IPS-18a (cell line): ENCODE results near the gene AASS.
"Not testable (repeated sequence)": the region's sequence is repeated elsewhere in the genome, so short reads cannot be mapped to it uniquely, and the experiment has no call there.

Source experiments
- H3K27ac ChIP-seq: one replicate; pipeline ENCODE4 v1.5.1; 2013; ENCODE audit warnings: low read length
- H3K27me3 ChIP-seq: one replicate; pipeline ENCODE4 v1.6.1; 2013; ENCODE audit warnings: mild to moderate bottlenecking, low read length; ENCODE audit not compliant: control insufficient read depth, insufficient read depth
- H3K36me3 ChIP-seq: one replicate; pipeline ENCODE4 v1.6.1; 2013; ENCODE audit warnings: low read depth, low read length; ENCODE audit not compliant: control insufficient read depth
- H3K4me1 ChIP-seq: one replicate; pipeline ENCODE4 v1.6.1; 2013; ENCODE audit warnings: low read depth, low read length; ENCODE audit not compliant: control insufficient read depth
- H3K4me3 ChIP-seq: one replicate; pipeline ENCODE4 v1.5.1; 2013; ENCODE audit warnings: low read length
- H3K9ac ChIP-seq: one replicate; pipeline ENCODE4 v1.6.1; 2013; ENCODE audit warnings: mild to moderate bottlenecking, low read length, moderate library complexity
- H3K9me3 ChIP-seq: one replicate; pipeline ENCODE4 v1.6.1; 2013; ENCODE audit warnings: low read depth, low read length; ENCODE audit not compliant: control insufficient read depth

Gene AASS

DNA sequence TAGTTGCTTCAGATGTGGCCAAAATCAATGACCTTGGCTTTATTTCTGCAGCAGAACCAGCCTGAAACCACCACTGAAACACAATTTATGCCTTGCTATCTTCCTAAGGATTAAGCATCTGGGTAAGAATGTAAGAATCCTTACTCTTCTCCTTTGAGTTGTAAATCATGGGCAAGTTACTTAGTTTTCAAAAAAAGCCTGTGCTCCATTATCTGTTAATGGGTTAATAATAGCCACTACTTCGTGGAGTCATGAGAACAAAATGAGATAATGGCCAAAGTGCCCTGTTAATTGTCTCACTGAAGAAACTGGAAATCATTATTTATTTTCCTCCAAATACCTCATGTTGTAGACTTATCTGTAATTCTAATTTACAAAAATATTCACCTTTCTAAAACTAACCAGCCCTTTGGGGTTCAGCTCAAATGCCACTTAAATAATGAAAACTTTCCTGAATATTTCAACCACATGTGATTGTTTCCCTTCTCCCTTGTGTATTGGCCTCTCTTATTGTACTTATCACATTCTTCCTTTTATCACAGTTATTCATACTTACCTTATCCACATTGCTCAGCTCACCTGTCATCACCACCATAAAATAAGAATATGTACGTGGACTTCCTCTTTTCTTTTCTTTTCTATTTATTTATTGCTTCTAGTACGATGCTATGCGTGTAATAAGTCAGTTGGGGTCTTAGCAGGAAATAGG lies 2.0 kb upstream of the AASS start:
- no peaks in the 10 kb centered on the region for H3K27me3 ChIP-seq
- H3K27ac ChIP-seq: no peak overlapping the region
- peak overlapping the region; percentile 25 for H3K9ac ChIP-seq

DNA sequence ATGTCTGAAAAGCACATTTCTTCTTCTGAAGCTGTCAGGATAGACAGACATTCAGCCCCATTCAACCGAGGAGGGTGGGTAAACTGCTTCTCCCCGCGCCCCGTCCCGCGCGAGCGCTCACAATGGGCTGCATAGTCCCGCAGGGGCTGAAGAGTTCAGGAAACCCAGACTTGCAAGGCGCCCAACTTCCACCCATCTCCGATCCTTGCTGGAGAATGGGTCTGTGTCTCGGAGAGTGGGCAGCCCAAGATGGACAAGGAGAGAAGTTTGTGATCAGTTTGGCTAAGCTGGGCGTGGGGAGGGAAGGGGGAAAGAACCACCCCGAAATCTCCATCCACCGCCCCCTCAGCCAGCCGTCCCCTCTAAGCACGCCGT lies 686 bp downstream of the AASS start:
- H3K4me3 ChIP-seq: peak overlapping the region; percentile 91
- peak overlapping the region; percentile 35 for H3K27ac ChIP-seq
- H3K27me3 ChIP-seq: no peaks in the 10 kb centered on the region
- H3K9me3 ChIP-seq: no peaks in the 10 kb centered on the region
- peak overlapping the region; percentile 90 for H3K9ac ChIP-seq
- peaks cover 25% of the 10 kb centered on the region for H3K4me1 ChIP-seq
- H3K36me3 ChIP-seq: peaks cover 7% of the 10 kb centered on the region

More for the DNA sequence above, 2.0 kb upstream of the AASS start:
- Histone ChIP-seq H3K36me3 (peaks cover 7% of the 10 kb centered on the region), H3K4me3 (peak overlapping the region; percentile 20), H3K9me3 (no peaks in the 10 kb centered on the region), H3K4me1 (peaks cover 36% of the 10 kb centered on the region)

- Histone ChIP-seq H3K4me3 (peak overlapping the region; percentile 91), H3K36me3 (peaks cover 7% of the 10 kb centered on the region), H3K4me1 (peaks cover 27% of the 10 kb centered on the region), H3K9me3 (no peaks in the 10 kb centered on the region), H3K27ac (no peak overlapping the region), H3K27me3 (no peaks in the 10 kb centered on the region), H3K9ac (no peak overlapping the region)
These were observed 3.1 kb downstream of the AASS start for GRCh38 chr7:122140918-122141317.

DNA sequence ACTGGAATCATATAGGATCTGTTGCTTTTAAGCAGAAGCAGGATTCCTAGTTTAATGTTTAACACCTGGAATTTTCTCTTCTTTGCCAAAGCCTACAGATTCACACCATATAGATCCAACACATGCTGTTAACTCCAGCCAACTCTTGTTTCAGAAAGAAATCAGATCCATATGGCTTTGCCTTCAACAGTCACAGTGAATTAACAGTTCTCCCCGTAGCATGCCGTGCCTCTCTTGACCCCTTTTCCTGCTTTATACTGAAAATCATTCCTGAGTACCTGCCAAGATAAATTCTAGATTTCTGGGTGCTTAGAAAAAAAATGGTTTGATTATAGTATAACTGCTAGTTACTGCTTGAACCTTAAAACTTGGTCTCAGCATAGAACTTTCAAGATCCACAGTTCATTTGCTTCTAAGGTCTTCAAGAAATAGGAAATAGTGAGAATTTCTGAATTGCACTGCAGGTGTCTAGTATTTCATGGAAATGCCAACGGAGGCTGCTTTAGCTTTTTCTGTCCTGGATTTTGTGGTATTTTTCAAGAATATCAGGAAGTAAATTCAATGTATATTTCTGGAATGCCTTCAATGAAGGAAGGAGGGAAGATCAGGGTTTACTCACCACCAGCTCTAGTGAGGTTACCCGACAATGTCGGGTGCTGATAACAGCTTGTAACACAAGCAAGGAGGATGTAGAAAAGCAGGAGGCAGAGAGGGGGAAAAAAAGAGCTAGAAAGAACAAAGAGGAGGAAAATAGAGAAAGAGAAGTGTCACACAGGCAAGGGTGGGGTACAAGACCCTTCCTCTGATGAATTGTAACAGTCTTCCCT lies 6.6 kb downstream of the AASS start:
- Histone ChIP-seq H3K9ac (no peak overlapping the region), H3K4me3 (no peak overlapping the region), H3K9me3 (no peaks in the 10 kb centered on the region), H3K36me3 (peaks cover 29% of the 10 kb centered on the region), H3K27ac (no peak overlapping the region), H3K4me1 (peaks cover 19% of the 10 kb centered on the region), H3K27me3 (no peaks in the 10 kb centered on the region)

DNA sequence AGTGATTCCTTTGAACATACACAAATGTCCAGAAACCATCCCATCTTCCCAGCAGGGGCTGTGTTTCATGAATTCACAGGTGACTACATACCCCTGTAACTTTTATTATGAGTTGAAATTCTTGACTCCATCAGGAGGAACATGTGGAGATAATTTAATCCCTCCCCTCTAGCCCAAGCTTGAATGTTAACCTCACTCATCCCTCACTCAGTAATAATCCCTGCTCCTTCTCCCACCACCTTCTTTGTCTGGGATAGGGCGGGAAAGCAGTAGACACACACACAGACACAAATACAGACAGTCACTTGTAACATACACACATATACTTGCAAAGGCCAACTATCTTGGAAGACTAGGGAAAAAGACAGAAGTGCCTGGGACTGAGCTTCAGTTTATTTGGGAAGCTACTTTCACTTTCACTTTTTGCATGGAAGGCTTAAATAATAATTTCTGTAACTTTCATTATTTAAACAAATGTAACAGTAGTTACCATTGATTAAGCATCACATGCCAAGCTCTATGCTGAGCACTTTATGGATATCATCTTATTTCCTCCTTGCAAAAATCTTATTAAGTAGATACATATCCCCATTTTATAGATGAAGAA lies 7.3 kb downstream of the AASS start:
- peaks cover 31% of the 10 kb centered on the region for H3K36me3 ChIP-seq
- H3K27ac ChIP-seq: no peak overlapping the region
- no peak overlapping the region for H3K9ac ChIP-seq
- no peak overlapping the region for H3K4me3 ChIP-seq
- H3K9me3 ChIP-seq: no peaks in the 10 kb centered on the region
- no peaks in the 10 kb centered on the region for H3K27me3 ChIP-seq
- peaks cover 19% of the 10 kb centered on the region for H3K4me1 ChIP-seq

DNA sequence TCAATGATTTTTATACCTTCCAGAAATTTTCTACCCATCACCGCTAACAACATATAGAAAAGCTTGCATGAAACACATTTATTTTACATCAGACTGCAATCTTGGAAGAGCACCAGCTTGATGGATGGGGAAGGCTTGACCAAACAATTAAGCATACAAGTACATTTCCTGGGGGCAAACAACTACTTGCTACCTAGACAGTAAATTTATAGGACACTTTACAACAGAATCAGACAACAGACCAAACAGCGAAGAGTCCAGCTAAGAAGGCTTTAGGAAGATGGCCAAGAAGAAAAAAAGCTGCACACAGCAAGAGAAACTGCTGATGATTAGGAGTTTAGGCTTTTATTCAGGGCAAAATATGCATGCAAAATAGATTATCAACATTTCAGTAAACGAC lies 8.0 kb downstream of the AASS start:
- peaks cover 19% of the 10 kb centered on the region for H3K4me1 ChIP-seq
- no peak overlapping the region for H3K4me3 ChIP-seq
- H3K27me3 ChIP-seq: no peaks in the 10 kb centered on the region
- no peaks in the 10 kb centered on the region for H3K9me3 ChIP-seq
- H3K36me3 ChIP-seq: peaks cover 35% of the 10 kb centered on the region
- H3K9ac ChIP-seq: no peak overlapping the region
- no peak overlapping the region for H3K27ac ChIP-seq

- no peak overlapping the region for H3K4me3 ChIP-seq
These were observed 8.8 kb downstream of the AASS start for GRCh38 chr7:122135275-122135674.

DNA sequence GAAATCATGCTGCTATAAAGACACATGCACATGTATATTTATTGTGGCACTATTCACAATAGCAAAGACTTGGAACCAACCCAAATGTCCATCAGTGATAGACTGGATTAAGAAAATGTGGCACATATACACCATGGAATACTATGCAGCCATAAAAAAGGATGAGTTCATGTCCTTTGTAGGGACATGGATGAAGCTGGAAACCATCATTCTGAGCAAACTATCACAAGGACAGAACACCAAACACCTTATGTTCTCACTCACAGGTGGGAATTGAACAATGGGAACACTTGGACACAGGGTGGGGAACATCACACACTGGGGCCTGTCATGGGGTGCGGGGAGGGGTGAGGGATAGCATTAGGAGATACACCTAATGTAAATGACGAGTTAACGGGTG lies 9.3 kb downstream of the AASS start:
- Histone ChIP-seq H3K36me3 (peaks cover 47% of the 10 kb centered on the region), H3K4me1 (peaks cover 17% of the 10 kb centered on the region)
- H3K9ac ChIP-seq, H3K4me3 ChIP-seq, H3K27me3 ChIP-seq, H3K27ac ChIP-seq, H3K9me3 ChIP-seq: not testable (repeated sequence)

More at GRCh38 chr7:122135275-122135674, 8.8 kb downstream of the AASS start:
- H3K4me1 ChIP-seq: peaks cover 19% of the 10 kb centered on the region
- H3K9ac ChIP-seq: no peak overlapping the region
- no peak overlapping the region for H3K27ac ChIP-seq
- no peaks in the 10 kb centered on the region for H3K9me3 ChIP-seq
- peaks cover 42% of the 10 kb centered on the region for H3K36me3 ChIP-seq
- no peaks in the 10 kb centered on the region for H3K27me3 ChIP-seq

DNA sequence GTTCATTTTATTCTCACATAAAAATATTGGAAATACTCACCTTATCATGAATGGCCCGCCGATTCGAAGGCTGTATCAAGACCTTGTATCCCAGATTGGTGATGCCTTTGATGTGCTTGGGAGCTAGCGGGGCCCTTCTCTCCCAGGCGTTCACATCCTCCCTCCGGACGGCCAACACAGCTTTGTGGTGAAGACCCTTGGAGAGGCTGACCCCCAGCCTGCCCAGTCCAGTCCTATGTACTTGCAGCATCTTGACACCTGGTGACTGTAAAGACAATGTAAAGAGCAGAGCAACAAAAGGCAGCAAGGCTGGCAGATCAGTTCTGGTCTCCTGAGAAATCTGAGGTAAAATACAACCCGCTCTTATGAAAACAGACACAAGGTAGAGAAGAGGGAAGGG lies 10.6 kb downstream of the AASS start:
- Histone ChIP-seq H3K4me3 (no peak overlapping the region), H3K9me3 (no peaks in the 10 kb centered on the region), H3K36me3 (peaks cover 59% of the 10 kb centered on the region), H3K4me1 (peaks cover 14% of the 10 kb centered on the region), H3K9ac (no peak overlapping the region), H3K27ac (no peak overlapping the region), H3K27me3 (no peaks in the 10 kb centered on the region)

DNA sequence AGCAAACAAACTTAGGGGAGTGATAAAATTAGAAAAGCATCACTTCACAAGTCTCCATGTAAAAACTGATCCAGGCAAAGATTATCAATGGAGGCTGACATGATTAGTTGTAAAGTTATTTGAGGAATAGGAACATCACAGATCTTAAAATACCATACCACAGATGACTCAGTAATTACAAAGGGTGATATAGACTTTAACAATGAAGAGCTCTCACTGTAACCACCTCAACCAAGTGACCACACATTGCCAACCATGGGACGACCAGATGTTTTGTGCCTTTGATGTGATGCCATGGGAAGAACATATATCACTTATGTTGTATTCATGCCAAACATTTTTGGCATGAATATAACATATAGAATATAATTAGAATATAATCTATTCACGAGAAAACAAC lies 11.7 kb downstream of the AASS start:
- Histone ChIP-seq H3K27me3 (no peaks in the 10 kb centered on the region), H3K9me3 (no peaks in the 10 kb centered on the region), H3K4me3 (no peak overlapping the region), H3K36me3 (peaks cover 70% of the 10 kb centered on the region), H3K9ac (no peak overlapping the region), H3K27ac (no peak overlapping the region), H3K4me1 (peaks cover 6% of the 10 kb centered on the region)

DNA sequence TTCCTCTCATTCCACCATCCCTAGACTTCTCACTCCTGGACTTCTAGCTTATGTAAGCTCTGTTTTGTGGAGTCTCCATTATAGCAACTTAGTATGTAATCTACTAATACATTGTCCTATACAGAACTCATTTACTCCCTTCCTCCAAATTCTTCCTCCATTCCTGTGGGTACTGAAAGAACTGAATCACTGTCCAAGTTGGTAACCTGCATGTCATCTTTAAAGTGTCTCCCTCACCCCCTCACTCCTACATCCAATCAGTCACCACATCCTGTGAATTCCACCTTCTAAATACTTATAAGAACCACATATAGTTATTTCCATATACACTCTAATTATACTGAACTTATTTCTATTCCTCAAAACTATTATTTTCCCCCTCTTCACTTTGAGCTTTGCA lies 20.3 kb downstream of the AASS start:
- Histone ChIP-seq H3K9ac (no peak overlapping the region), H3K4me3 (no peak overlapping the region), H3K4me1 (no peaks in the 10 kb centered on the region), H3K27ac (no peak overlapping the region), H3K27me3 (no peaks in the 10 kb centered on the region), H3K36me3 (peaks cover 97% of the 10 kb centered on the region), H3K9me3 (no peaks in the 10 kb centered on the region)
